Activated CD4-positive, alpha-beta T cell treated with anti-CD3 and anti-CD28 coated beads for 48 hours (primary cell): ENCODE data around the gene LANCL2.
"Not testable (repeated sequence)": the region's sequence is repeated elsewhere in the genome, so short reads cannot be mapped to it uniquely, and the experiment has no call there.

Experiments
- DNase-seq: peaks from one replicate; pipeline ENCODE4 v3.0.0-alpha.2; 2020

The LANCL2 gene

GRCh38 chr7:55409482-55410225 is 44.5 kb downstream of the LANCL2 start:
- no peak for DNase-seq

- no peak for DNase-seq
Measured at GRCh38 chr7:55410667-55411239, 45.6 kb downstream of the LANCL2 start.

GRCh38 chr7:55411844-55412243 is 46.7 kb downstream of the LANCL2 start:
- no peak for DNase-seq

GRCh38 chr7:55413442-55413841 is 48.3 kb downstream of the LANCL2 start:
- DNase-seq: no peak

- peak; percentile 91 for DNase-seq
Measured at GRCh38 chr7:55415173-55415778, 50.1 kb downstream of the LANCL2 start.

- DNase-seq: not testable (repeated sequence)
Measured at GRCh38 chr7:55417456-55417855, 52.3 kb downstream of the LANCL2 start.

- DNase-seq: no peak
Measured at GRCh38 chr7:55420530-55420929, 55.4 kb downstream of the LANCL2 start.

GRCh38 chr7:55423277-55423711 is 58.2 kb downstream of the LANCL2 start:
- DNase-seq: no peak

GRCh38 chr7:55423891-55424290 is 58.8 kb downstream of the LANCL2 start:
- DNase-seq: no peak

- no peak for DNase-seq
Measured at GRCh38 chr7:55425141-55425752, 60.1 kb downstream of the LANCL2 start.

GRCh38 chr7:55426676-55427075 is 61.5 kb downstream of the LANCL2 start:
- DNase-seq: no peak

GRCh38 chr7:55427342-55427741 is 62.2 kb downstream of the LANCL2 start:
- no peak for DNase-seq

GRCh38 chr7:55427800-55428199 is 62.7 kb downstream of the LANCL2 start:
- no peak for DNase-seq

GRCh38 chr7:55429835-55430499 is 64.8 kb downstream of the LANCL2 start:
- no peak for DNase-seq

- DNase-seq: no peak
Measured at GRCh38 chr7:55431898-55432297, 66.8 kb downstream of the LANCL2 start.

- no peak for DNase-seq
Measured at GRCh38 chr7:55432506-55432905, 67.4 kb downstream of the LANCL2 start.

GRCh38 chr7:55432939-55433784 is 68.0 kb downstream of the LANCL2 start:
- no peak for DNase-seq

GRCh38 chr7:55435466-55435865 is 70.3 kb downstream of the LANCL2 start:
- DNase-seq: no peak

GRCh38 chr7:55436457-55436856 is 71.3 kb downstream of the LANCL2 start:
- DNase-seq: no peak

GRCh38 chr7:55437375-55437774 is 72.2 kb downstream of the LANCL2 start:
- DNase-seq: no peak

- no peak for DNase-seq
Measured at GRCh38 chr7:55438085-55438756, 73.1 kb downstream of the LANCL2 start.
